Panc1 (cell line): Measurements from ENCODE around the gene CACNA2D3. TPM values are rescaled to one million over a fixed set of nuclear protein-coding genes. Genes with fewer than 3 reads are reported as not detected.

Source experiments
- ATAC-seq: fragments of 200-7000 bp; cut with Tn5 transposase; 2 replicates; pipeline ENCODE4 v1.9.1; 2020; ENCODE audit warnings: mild to moderate bottlenecking, moderate library complexity
- BruUV-seq: library from RNA; stranded (reverse); fragments of 400-500 nt; replicated peaks from 2 replicates; lab custom pipeline; 2021; lab: Mats Ljungman, UMichigan
- CTCF ChIA-PET: fragments of 300-600 bp; sonication (Branson Sonifier 250); formaldehyde crosslinking; loops from one replicate; lab custom pipeline; 2022; ENCODE audit warnings: antibody characterized with exemption; lab: Charles Lee
- POLR2A ChIA-PET: fragments of 300-600 bp; sonication (Branson Sonifier 250); formaldehyde crosslinking; loops from one replicate; lab custom pipeline; 2022; ENCODE audit warnings: antibody characterized with exemption; lab: Charles Lee
- DNase-seq: peaks from one replicate; pipeline ENCODE4 v3.0.0-alpha.2; 2010; ENCODE audit warnings: low read depth, low spot score
- H3K27ac ChIP-seq: 2 replicates; pipeline ENCODE4 v1.5.1; 2011; ENCODE audit warnings: mild to moderate bottlenecking, low read length, inconsistent platforms
- H3K27me3 ChIP-seq: fragments of 200-500 bp; sonication (Bioruptor generic); 2 replicates; pipeline ENCODE4 v1.6.0; 2014; ENCODE audit warnings: low read length, inconsistent platforms; ENCODE audit not compliant: control insufficient read depth, insufficient read depth
- H3K36me3 ChIP-seq: fragments of 200-500 bp; sonication (Bioruptor generic); 2 replicates; pipeline ENCODE4 v1.5.1; 2014; ENCODE audit warnings: inconsistent platforms, mild to moderate bottlenecking, low read length, moderate library complexity; ENCODE audit not compliant: control insufficient read depth, insufficient read depth
- H3K4me1 ChIP-seq: 2 replicates; pipeline ENCODE4 v1.5.1; 2011; ENCODE audit warnings: inconsistent platforms, mild to moderate bottlenecking, low read length, moderate library complexity; ENCODE audit not compliant: control insufficient read depth, insufficient read depth
- H3K4me3 ChIP-seq, 2 experiments: 2 replicates each; pipeline ENCODE4 v1.5.1; 2011 to 2012; ENCODE audit warnings: low read depth in 2 of 2, low read length in 2 of 2, mild to moderate bottlenecking in 2 of 2, inconsistent platforms in 1 of 2, moderate library complexity in 1 of 2
- H3K9me3 ChIP-seq: fragments of 200-500 bp; sonication (Bioruptor generic); 2 replicates; pipeline ENCODE4 v1.5.1; 2014; ENCODE audit warnings: low read depth, mild to moderate bottlenecking, inconsistent platforms, low read length, moderate library complexity; ENCODE audit not compliant: control insufficient read depth, insufficient read depth
- CTCF ChIP-seq: fragments of 450-650 bp; IDR thresholded peaks from 2 replicates; pipeline ENCODE4 v1.5.1; 2017; ENCODE audit warnings: mild to moderate bottlenecking
- POLR2AphosphoS5 ChIP-seq: IDR thresholded peaks from 2 replicates; pipeline ENCODE4 v1.6.1; 2012; ENCODE audit warnings: mild to moderate bottlenecking, low read depth, low read length, moderate library complexity
- SIN3A ChIP-seq: IDR thresholded peaks from 2 replicates; pipeline ENCODE4 v1.6.1; 2012; ENCODE audit warnings: low read depth, mild to moderate bottlenecking, low read length, moderate library complexity, borderline replicate concordance; ENCODE audit not compliant: insufficient read depth
- TCF7L2 ChIP-seq: IDR thresholded peaks from 2 replicates; pipeline ENCODE4 v1.6.1; 2011; ENCODE audit warnings: mild to moderate bottlenecking, low read depth, low read length, inconsistent platforms
- in situ Hi-C: cut with HindIII; loops from 2 replicates; pipeline ENCODE4 v1.10.0; 2016; ENCODE audit warnings: low sequenced_read_pairs, low pct_unique_long_range_greater_than_20kb
- intact Hi-C: fragments of 100-400 bp; cut with micrococcal nuclease; formaldehyde crosslinking; loops from one replicate; pipeline ENCODE4 v1.10.0; 2022; ENCODE audit not compliant: unreplicated experiment
- total RNA-seq: library from RNA; stranded (reverse); gene quantifications from one replicate; pipeline ENCODE4 v1.2.1, GENCODE V29; 2021; ENCODE audit not compliant: unreplicated experiment
- TF ChIP-seq, protein P1 (sequence below), 2 experiments: IDR thresholded peaks; 2 replicates each; pipeline ENCODE4 v1.6.1; 2011 to 2012; ENCODE audit warnings: low read depth in 2 of 2, control low read depth in 1 of 2, low read length in 1 of 2, mild to moderate bottlenecking in 1 of 2, moderate library complexity in 1 of 2; ENCODE audit not compliant: insufficient read depth in 1 of 2

CACNA2D3 gene
- total RNA-seq, 1 experiment from 2014 or later = 0.41 TPM

- Histone ChIP-seq H3K4me1 (no peaks in the 10 kb centered on the region), H3K4me3 (no peak overlapping the region), H3K27ac (no peak overlapping the region), H3K9me3 (no peaks in the 10 kb centered on the region), H3K36me3 (no peaks in the 10 kb centered on the region), H3K27me3 (no peaks in the 10 kb centered on the region; the same call in 1 of the 2 replicates)
- CTCF ChIA-PET = no interaction called here
- TF ChIP-seq SIN3A (no peak), CTCF (no peak)
- POLR2A ChIA-PET = no interaction called here
- intact Hi-C loops (no loop called here), in situ Hi-C loops (no loop called here)
- ATAC-seq (no peak), DNase-seq (no peak)
- BruUV-seq = no TSS peak
Observed at GRCh38 chr3:54772051-54772450, 649.7 kb downstream of the CACNA2D3 start.

GRCh38 chr3:54772746-54773145 is 650.4 kb downstream of the CACNA2D3 start:
- no peak for ATAC-seq
- intact Hi-C loops = no loop called here
- H3K27ac ChIP-seq = no peak overlapping the region

More at GRCh38 chr3:54772746-54773145, 650.4 kb downstream of the CACNA2D3 start:
- BruUV-seq = no TSS peak
- Histone ChIP-seq H3K9me3 (no peaks in the 10 kb centered on the region), H3K36me3 (no peaks in the 10 kb centered on the region), H3K4me3 (no peak overlapping the region), H3K27me3 (no peaks in the 10 kb centered on the region; the same call in 1 of the 2 replicates), H3K4me1 (no peaks in the 10 kb centered on the region)
- ChIA-PET POLR2A (no interaction called here), CTCF (no interaction called here)
- DNase-seq = no peak
- in situ Hi-C loops = no loop called here
- no peak for TF ChIP-seq CTCF
- TF ChIP-seq SIN3A = no peak
- no peak for TF ChIP-seq POLR2AphosphoS5
- no peak for TF ChIP-seq TCF7L2
- TF ChIP-seq, protein P1, sequence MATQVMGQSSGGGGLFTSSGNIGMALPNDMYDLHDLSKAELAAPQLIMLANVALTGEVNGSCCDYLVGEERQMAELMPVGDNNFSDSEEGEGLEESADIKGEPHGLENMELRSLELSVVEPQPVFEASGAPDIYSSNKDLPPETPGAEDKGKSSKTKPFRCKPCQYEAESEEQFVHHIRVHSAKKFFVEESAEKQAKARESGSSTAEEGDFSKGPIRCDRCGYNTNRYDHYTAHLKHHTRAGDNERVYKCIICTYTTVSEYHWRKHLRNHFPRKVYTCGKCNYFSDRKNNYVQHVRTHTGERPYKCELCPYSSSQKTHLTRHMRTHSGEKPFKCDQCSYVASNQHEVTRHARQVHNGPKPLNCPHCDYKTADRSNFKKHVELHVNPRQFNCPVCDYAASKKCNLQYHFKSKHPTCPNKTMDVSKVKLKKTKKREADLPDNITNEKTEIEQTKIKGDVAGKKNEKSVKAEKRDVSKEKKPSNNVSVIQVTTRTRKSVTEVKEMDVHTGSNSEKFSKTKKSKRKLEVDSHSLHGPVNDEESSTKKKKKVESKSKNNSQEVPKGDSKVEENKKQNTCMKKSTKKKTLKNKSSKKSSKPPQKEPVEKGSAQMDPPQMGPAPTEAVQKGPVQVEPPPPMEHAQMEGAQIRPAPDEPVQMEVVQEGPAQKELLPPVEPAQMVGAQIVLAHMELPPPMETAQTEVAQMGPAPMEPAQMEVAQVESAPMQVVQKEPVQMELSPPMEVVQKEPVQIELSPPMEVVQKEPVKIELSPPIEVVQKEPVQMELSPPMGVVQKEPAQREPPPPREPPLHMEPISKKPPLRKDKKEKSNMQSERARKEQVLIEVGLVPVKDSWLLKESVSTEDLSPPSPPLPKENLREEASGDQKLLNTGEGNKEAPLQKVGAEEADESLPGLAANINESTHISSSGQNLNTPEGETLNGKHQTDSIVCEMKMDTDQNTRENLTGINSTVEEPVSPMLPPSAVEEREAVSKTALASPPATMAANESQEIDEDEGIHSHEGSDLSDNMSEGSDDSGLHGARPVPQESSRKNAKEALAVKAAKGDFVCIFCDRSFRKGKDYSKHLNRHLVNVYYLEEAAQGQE (IDR thresholded peaks at IDR 0.05; ENCODE audit: insufficient read depth in 1 of 2, low read depth in 2 of 2, low read length in 1 of 2) = no peak
